Effector CD4-positive, alpha-beta T cell (primary cell): Measurements from ENCODE around the gene SPATA32.
"Not testable (repeated sequence)": the region's sequence is repeated elsewhere in the genome, so short reads cannot be mapped to it uniquely, and the experiment has no call there.

Experiments
- DNase-seq: peaks from one replicate; pipeline ENCODE4 v3.0.0-alpha.2; 2020

Gene SPATA32

GRCh38 chr17:45270828-45271418 is 9.0 kb upstream of the SPATA32 start:
- DNase-seq: peak; percentile 49

- no peak for DNase-seq
These were observed 8.0 kb upstream of the SPATA32 start for GRCh38 chr17:45269912-45270311.

- DNase-seq: no peak
These were observed 5.7 kb upstream of the SPATA32 start for GRCh38 chr17:45267436-45268055.

DNA sequence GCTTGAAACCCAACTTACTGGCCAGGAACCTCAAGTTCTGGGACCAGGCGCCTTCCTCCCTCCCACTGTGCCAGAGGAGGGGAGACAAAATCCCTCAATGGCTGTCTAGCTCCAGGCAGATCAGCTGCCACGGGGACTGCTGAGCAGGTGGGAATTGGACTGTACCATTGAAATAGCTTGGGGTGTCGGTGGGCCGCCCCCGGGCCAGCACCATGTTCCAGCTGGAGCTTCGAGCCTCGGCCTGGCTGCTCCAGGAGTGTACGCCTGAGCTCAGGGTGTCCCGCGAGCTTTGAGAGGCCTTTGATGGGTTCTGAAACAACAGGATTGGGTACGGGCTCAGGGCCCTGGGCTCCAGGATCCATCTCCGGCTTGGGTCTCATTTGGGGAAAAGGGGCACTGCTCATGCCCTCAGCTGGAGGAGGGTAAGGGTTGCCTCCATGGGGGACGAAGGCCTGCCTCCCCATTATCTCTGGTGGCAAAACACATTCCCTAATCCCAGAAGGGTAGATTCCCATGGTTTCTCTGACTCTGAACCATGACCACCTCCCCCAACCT is 4.6 kb upstream of the SPATA32 start:
- DNase-seq: no peak

- DNase-seq: no peak
These were observed 3.9 kb upstream of the SPATA32 start for GRCh38 chr17:45265821-45266220.

- DNase-seq: no peak
These were observed 3.1 kb upstream of the SPATA32 start for GRCh38 chr17:45264988-45265387.

- no peak for DNase-seq
These were observed 2.5 kb upstream of the SPATA32 start for GRCh38 chr17:45264430-45264829.

DNA sequence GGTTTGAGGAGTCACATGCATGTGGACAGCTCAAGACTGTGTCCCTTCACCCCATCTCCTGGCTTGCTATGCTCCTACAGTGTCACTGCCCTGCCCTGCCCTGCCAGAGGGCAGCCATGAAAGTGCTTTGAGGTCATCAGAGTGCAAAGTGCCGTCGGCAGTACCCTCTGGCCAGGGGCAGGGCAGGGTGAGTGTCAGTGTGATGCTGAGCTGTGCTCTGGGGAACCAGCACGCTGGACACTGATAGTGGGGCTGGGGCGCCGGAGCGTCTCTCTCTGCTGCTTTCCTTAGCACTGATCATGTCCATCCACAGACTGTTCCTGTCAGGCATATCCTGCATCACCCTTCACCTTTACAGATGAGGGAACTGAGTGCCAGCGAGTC is 1.6 kb upstream of the SPATA32 start:
- DNase-seq: no peak

GRCh38 chr17:45262516-45263476 is 902 bp upstream of the SPATA32 start:
- no peak for DNase-seq

- no peak for DNase-seq
These were observed 1.6 kb downstream of the SPATA32 start for GRCh38 chr17:45260204-45260783.

- no peak for DNase-seq
These were observed 2.9 kb downstream of the SPATA32 start for GRCh38 chr17:45258981-45259380.

DNA sequence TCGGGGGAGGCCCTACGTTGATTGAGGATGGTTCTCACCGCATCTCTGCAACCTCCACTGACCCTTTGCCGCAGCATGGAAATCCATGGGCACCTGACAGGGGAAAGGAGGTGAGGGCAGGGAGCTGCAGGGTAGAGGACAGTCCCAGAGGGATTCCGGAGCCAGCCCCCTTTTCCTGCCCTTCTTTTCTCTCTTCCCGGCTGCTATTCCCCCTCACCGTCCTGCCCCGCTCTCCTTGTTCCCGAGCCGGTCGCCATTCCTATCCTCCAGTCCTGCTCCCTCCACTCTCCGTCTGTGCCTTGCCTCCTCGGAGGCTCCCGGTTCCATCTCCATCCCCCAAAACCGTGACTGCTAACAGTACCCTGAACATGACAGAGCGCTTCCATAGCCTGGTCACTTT is 4.8 kb downstream of the SPATA32 start:
- no peak for DNase-seq

DNA sequence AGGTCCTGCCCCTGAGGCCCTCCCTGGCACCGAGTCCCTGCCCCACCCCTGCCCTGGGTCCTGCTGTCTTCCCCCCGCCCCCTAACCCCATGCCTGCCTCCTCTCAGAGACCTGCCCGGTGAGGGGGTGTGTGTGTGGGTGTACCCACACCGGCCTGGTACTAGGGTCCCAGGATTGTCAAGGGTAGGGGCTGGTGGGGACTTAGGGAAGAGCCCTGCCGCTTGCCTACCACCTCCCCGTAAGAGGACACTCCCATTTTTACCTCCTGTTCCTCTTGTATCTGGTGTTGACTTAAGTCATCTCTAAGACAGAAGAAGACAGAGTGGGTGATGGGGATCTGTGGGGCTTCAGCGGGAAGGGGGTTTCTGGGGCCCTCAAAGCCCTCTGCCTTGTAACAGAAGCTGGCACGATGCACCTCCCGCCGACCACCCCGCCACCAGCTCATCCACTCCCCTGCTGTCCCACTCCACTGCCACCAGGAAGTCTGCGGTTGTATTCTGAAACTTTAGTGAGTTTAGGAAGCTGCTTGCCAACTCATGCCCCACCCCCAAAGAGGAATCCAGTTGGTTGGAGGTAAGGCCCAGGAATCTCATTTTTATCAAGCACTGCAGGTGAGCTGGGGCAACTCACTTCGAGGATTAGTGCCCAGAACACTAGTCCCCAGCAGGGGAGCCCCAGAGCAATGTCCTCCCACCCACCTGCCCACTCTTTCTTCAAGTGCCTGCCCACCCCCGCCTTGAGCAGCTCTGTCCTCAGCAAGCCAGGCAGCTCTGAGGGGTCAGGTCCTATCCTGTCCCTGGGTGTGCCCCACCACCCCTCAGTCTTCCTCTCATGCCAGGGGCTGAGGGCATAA is 5.6 kb downstream of the SPATA32 start:
- no peak for DNase-seq

DNA sequence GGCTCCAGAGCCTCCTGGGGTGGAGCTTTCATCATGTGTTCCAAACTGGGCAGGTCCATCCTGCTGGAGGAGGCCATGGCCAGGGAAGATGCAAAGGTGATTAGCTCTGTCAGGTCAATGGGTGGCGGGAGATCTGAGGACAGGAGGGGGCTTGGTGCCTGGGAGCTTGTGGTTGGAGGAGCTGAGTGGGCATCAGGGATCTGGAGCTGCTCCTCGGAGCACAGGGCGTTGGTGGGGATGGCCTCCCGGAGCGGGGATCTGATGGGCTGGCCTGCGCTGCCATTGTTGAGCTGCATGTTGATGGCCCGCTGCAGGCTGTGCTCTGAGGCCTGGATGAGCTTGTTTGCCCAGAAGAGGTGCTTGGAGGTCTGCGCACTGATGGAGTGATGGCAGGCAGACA is 6.5 kb downstream of the SPATA32 start:
- DNase-seq: no peak

- DNase-seq: no peak
These were observed 8.0 kb downstream of the SPATA32 start for GRCh38 chr17:45253879-45254278.

DNA sequence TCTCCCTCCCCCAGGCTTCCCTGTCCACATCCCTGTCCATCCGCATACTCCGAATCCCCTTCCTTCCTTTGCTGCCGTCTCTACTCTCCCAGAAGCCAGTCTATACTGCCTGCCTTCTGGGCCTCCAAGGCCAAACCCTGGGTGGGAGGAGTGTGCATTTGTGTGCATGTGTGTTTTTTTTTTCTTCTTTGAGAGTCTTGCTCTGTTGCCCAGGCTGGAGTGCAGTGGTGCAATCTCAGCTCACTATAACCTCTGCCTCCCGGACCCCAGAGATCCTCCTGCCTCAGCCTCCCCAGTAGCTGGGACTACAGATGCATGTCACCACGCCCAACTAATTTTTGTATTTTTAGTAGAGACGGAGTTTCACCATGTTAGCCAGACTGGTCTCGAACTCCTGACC is 8.7 kb downstream of the SPATA32 start:
- DNase-seq: not testable (repeated sequence)

DNA sequence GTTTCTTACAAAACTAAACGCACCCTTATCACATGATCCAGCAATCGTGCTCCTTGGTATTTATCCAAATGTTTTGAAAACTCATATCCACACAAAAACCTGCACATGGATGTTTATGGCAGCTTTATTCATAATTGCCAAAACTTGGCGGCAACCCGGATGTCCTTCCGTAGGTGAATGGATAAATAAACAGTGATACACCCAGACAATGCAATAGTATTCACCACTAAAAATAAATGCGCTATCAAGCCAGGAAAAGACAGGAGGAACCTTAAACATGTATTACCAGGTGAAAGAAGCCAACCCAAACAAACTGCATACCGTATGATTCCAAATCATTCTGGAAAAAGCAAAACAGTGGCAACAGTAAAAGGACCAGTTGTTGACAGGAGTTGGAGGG is 10.0 kb downstream of the SPATA32 start:
- no peak for DNase-seq

DNA sequence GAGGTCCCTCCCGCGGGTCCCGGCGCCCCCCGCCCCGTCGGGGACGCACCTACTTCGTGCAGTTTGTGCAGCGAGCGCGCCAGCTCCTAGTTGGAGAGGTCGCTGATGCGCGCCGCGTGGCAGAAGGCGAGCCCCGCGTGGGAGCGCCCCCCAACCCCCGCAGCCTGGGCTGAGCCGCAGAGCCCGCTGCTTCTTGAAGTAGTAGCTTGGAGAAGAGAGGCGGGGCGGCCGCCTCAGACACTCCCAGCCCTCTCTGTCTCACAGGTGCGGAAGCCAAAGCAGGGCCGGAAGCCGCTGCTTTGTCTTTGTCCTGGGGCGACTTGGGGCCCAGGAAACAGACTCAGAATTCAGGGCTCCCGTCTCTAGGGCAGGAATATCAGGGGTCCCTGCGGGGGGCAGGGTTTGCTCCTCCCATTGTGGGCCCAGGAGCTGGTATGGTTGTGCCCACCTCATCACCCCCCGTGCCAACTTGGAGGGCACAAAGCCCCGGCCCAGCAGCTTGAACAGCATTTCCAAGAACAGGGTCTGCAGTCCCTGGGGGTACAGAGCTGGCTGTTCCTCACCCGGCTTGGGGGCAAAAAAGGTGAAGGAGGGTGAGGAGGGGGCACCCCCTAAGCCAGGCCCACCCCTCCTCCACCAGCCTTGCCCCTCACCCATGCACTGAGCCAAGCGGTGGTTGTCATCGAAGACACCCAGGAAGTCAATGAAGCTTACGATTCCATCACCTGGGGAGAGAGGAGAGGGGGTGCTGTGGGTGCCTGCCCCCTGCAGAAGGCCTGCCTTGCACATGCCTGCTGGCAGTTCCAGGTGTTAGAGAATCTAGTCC is 13.5 kb downstream of the SPATA32 start:
- peak; percentile 80 for DNase-seq

GRCh38 chr17:45247429-45248131 is 14.3 kb downstream of the SPATA32 start:
- peak; percentile 94 for DNase-seq

DNA sequence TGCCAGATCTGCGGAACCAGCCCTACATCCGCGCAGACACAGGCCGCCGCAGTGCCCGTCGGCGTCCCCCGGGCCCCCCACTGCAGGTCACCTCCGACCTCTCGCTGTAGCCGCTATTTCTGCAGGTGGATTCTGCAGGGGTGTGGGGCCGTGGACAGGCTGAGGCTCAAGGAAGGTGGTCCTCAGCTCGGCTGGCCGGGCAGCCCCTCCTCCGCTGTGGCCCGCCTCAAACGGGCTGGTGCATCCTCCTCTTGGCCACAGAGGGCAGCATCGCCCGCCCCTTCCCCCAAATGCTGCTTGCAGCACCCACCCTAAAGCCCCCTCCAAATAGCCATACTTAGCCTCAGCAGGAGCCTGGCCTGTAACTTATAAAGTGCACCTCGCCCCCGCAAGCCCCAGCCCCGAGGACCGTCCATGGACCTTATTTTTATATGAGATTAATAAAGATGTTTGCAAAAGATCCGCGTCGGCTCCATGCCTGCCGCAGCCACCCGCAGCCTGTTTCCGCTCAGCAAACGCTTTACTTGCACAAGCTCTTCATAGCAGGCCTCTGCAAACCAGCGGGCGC is 14.9 kb downstream of the SPATA32 start:
- no peak for DNase-seq
